ENCODE data around the gene ST6GALNAC6.
"Not testable (repeated sequence)": the region's sequence is repeated elsewhere in the genome, so short reads cannot be mapped to it uniquely, and the experiment has no call there.

The ST6GALNAC6 gene

GRCh38 chr9:127854184-127854806 is 45.1 kb downstream of the ST6GALNAC6 start, which contains the start of gene ENG:
Gene ENG (minus strand): TSS chr9:127854658. CDS start chr9:127854355, 303 bp downstream.
- DNase-seq: no peak

- no peak for DNase-seq
These were observed 45.9 kb downstream of the ST6GALNAC6 start for GRCh38 chr9:127853312-127854183.

GRCh38 chr9:127852829-127853228 is 46.6 kb downstream of the ST6GALNAC6 start:
- no peak for DNase-seq

- DNase-seq: no peak
These were observed 49.0 kb downstream of the ST6GALNAC6 start for GRCh38 chr9:127850286-127850830.

- no peak for DNase-seq
These were observed 50.5 kb downstream of the ST6GALNAC6 start for GRCh38 chr9:127848756-127849504.

- DNase-seq: no peak
These were observed 51.3 kb downstream of the ST6GALNAC6 start for GRCh38 chr9:127847833-127848755.

GRCh38 chr9:127847178-127847510 is 52.3 kb downstream of the ST6GALNAC6 start:
- DNase-seq: peak in 1 of 3 experiments; percentile 38

- no peak for DNase-seq
These were observed 52.8 kb downstream of the ST6GALNAC6 start for GRCh38 chr9:127846443-127847177.

GRCh38 chr9:127845619-127846018 is 53.8 kb downstream of the ST6GALNAC6 start:
- DNase-seq: not testable (repeated sequence)

- no peak for DNase-seq
These were observed 54.5 kb downstream of the ST6GALNAC6 start for GRCh38 chr9:127844821-127845359.

GRCh38 chr9:127841087-127841835 is 58.1 kb downstream of the ST6GALNAC6 start:
- no peak for DNase-seq

GRCh38 chr9:127838375-127839078 is 60.9 kb downstream of the ST6GALNAC6 start:
- no peak for DNase-seq

GRCh38 chr9:127837346-127837745 is 62.1 kb downstream of the ST6GALNAC6 start:
- no peak for DNase-seq

- not testable (repeated sequence) for DNase-seq
These were observed 62.8 kb downstream of the ST6GALNAC6 start for GRCh38 chr9:127836561-127836960.

- DNase-seq: no peak
These were observed 63.3 kb downstream of the ST6GALNAC6 start for GRCh38 chr9:127835991-127836516.

Data from NCI-H1417 (cell line).